HepG2 (cell line): Measurements from ENCODE around the gene TBC1D30.

Experiments
- MAX ChIP-seq: IDR thresholded peaks from 2 replicates; pipeline ENCODE4 v1.6.1; 2012; ENCODE audit warnings: inconsistent platforms
- NFATC3 ChIP-seq: sonication (generic); formaldehyde crosslinking; IDR thresholded peaks from 2 replicates; pipeline ENCODE4 v1.5.1; 2020; ENCODE audit warnings: mild to moderate bottlenecking, missing genetic modification reagents
- SMYD3 ChIP-seq: sonication (generic); formaldehyde crosslinking; IDR thresholded peaks from 2 replicates; pipeline ENCODE4 v1.8.1; 2023; ENCODE audit warnings: mild to moderate bottlenecking, missing genetic modification reagents
- ZFX ChIP-seq: sonication (generic); formaldehyde crosslinking; IDR thresholded peaks from 2 replicates; pipeline ENCODE4 v1.4.0; 2020; ENCODE audit warnings: mild to moderate bottlenecking, low read depth, missing genetic modification reagents, moderate library complexity
- TF ChIP-seq, protein P1 (sequence below): sonication (generic); formaldehyde crosslinking; conservative IDR thresholded peaks from 2 replicates; pipeline ENCODE4 v1.4.0; 2020; ENCODE audit warnings: mild to moderate bottlenecking, missing genetic modification reagents, moderate library complexity

GRCh38 chr12:64785838-64786237, 38.6 kb upstream of the TBC1D30 start:
- no peak for TF ChIP-seq SMYD3 (CRISPR knock-in tag)
- TF ChIP-seq ZFX (CRISPR knock-in tag): no peak
- TF ChIP-seq MAX: no peak
- TF ChIP-seq, protein P1, sequence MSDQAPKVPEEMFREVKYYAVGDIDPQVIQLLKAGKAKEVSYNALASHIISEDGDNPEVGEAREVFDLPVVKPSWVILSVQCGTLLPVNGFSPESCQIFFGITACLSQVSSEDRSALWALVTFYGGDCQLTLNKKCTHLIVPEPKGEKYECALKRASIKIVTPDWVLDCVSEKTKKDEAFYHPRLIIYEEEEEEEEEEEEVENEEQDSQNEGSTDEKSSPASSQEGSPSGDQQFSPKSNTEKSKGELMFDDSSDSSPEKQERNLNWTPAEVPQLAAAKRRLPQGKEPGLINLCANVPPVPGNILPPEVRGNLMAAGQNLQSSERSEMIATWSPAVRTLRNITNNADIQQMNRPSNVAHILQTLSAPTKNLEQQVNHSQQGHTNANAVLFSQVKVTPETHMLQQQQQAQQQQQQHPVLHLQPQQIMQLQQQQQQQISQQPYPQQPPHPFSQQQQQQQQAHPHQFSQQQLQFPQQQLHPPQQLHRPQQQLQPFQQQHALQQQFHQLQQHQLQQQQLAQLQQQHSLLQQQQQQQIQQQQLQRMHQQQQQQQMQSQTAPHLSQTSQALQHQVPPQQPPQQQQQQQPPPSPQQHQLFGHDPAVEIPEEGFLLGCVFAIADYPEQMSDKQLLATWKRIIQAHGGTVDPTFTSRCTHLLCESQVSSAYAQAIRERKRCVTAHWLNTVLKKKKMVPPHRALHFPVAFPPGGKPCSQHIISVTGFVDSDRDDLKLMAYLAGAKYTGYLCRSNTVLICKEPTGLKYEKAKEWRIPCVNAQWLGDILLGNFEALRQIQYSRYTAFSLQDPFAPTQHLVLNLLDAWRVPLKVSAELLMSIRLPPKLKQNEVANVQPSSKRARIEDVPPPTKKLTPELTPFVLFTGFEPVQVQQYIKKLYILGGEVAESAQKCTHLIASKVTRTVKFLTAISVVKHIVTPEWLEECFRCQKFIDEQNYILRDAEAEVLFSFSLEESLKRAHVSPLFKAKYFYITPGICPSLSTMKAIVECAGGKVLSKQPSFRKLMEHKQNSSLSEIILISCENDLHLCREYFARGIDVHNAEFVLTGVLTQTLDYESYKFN (CRISPR knock-in tag): no peak
- no peak for TF ChIP-seq NFATC3 (CRISPR knock-in tag)
